PC-9 (cell line): ENCODE measurements around the gene PTPN14. TPM values are rescaled to one million over a fixed set of nuclear protein-coding genes. Genes with fewer than 3 reads are reported as not detected.

ENCODE experiments used
- BruUV-seq: library from RNA; stranded (reverse); fragments of 400-500 nt; replicated peaks from 2 replicates; lab custom pipeline; 2021; lab: Mats Ljungman, UMichigan
- CTCF ChIA-PET: fragments of 300-600 bp; sonication (Branson Sonifier 250); formaldehyde crosslinking; loops from one replicate; lab custom pipeline; 2022; ENCODE audit warnings: antibody characterized with exemption; lab: Charles Lee
- POLR2A ChIA-PET: fragments of 300-600 bp; sonication (Branson Sonifier 250); formaldehyde crosslinking; loops from one replicate; lab custom pipeline; 2022; ENCODE audit warnings: antibody characterized with exemption; ENCODE audit not compliant: unreplicated experiment; lab: Charles Lee
- DNase-seq, 2 experiments: peaks; one replicate each; pipeline versions ENCODE4 v3.0.0 to v3.0.0-alpha.2; 2015 to 2022; ENCODE audit warnings: mixed read lengths in 1 of 2
- H2AFZ ChIP-seq: fragments of 200-600 bp; sonication (generic); 2 replicates; pipeline ENCODE4 v1.8.1; 2017; ENCODE audit warnings: antibody characterized with exemption
- H3F3A ChIP-seq: fragments of 200-600 bp; sonication (generic); 2 replicates; pipeline ENCODE4 v1.8.1; 2017; ENCODE audit warnings: antibody characterized with exemption, mild to moderate bottlenecking, low read depth; ENCODE audit not compliant: insufficient read depth
- H3K27ac ChIP-seq: fragments of 200-600 bp; sonication (generic); 2 replicates; pipeline ENCODE4 v1.6.1; 2016; ENCODE audit warnings: mixed run types
- H3K27me3 ChIP-seq: fragments of 200-600 bp; sonication (generic); 2 replicates; pipeline ENCODE4 v1.6.1; 2016; ENCODE audit warnings: low read depth, mixed run types; ENCODE audit not compliant: insufficient read depth
- H3K36me3 ChIP-seq: fragments of 200-600 bp; sonication (generic); 2 replicates; pipeline ENCODE4 v1.6.1; 2016; ENCODE audit warnings: low read depth, mixed run types
- H3K4me1 ChIP-seq: fragments of 200-600 bp; sonication (generic); replicated peaks from 2 replicates; pipeline ENCODE4 v1.6.1; 2016; ENCODE audit warnings: mixed run types; ENCODE audit not compliant: insufficient read depth
- H3K4me2 ChIP-seq: fragments of 200-600 bp; sonication (generic); 2 replicates; pipeline ENCODE4 v1.6.1; 2017; ENCODE audit warnings: mixed run types
- H3K4me3 ChIP-seq: fragments of 200-600 bp; sonication (generic); 2 replicates; pipeline ENCODE4 v1.6.1; 2016; ENCODE audit warnings: mixed run types
- H3K79me2 ChIP-seq: fragments of 200-600 bp; sonication (generic); 2 replicates; pipeline ENCODE4 v1.6.1; 2017; ENCODE audit warnings: low read depth, mixed run types
- H3K9me2 ChIP-seq: fragments of 200-600 bp; sonication (generic); 2 replicates; pipeline ENCODE4 v1.8.1; 2017; ENCODE audit warnings: mild to moderate bottlenecking; ENCODE audit not compliant: insufficient read depth
- H3K9me3 ChIP-seq: fragments of 200-600 bp; sonication (generic); 2 replicates; pipeline ENCODE4 v1.8.1; 2016; ENCODE audit warnings: low read depth; ENCODE audit not compliant: insufficient read depth
- H4K20me1 ChIP-seq: fragments of 200-600 bp; sonication (generic); 2 replicates; pipeline ENCODE4 v1.8.1; 2017; ENCODE audit not compliant: insufficient read depth
- CTCF ChIP-seq: fragments of 200-600 bp; sonication (generic); conservative IDR thresholded peaks from 2 replicates; pipeline ENCODE4 v1.6.1; 2017; ENCODE audit warnings: mixed run types, antibody characterized with exemption, mild to moderate bottlenecking, moderate library complexity
- EZH2 ChIP-seq: fragments of 200-600 bp; sonication (generic); IDR thresholded peaks from 2 replicates; pipeline ENCODE4 v1.8.0; 2017; ENCODE audit warnings: antibody characterized with exemption, low read depth
- intact Hi-C: fragments of 100-400 bp; cut with micrococcal nuclease; formaldehyde crosslinking; loops from one replicate; pipeline ENCODE4 v1.10.0; 2022; ENCODE audit not compliant: unreplicated experiment
- total RNA-seq: library from RNA; stranded (reverse); gene quantifications from 2 replicates; pipeline ENCODE4 v1.2.3, GENCODE V29; 2021

The PTPN14 gene
- total RNA-seq, 1 experiment from 2014 or later, result 78.9 TPM

- ChIA-PET CTCF (no interaction called here), POLR2A (no interaction called here)
- no TSS peak for BruUV-seq
- intact Hi-C loops, result no loop called here
- Histone ChIP-seq H3K4me1 (no peaks in the 10 kb centered on the region), H3K27ac (no peak overlapping the region), H2AFZ (no peak overlapping the region), H3K9me2 (no peaks in the 10 kb centered on the region), H3K4me2 (no peak overlapping the region), H3K4me3 (no peak overlapping the region), H3K79me2 (no peaks in the 10 kb centered on the region), H3K27me3 (no peaks in the 10 kb centered on the region), H3K9me3 (no peaks in the 10 kb centered on the region), H4K20me1 (no peaks in the 10 kb centered on the region), H3K36me3 (no peaks in the 10 kb centered on the region), H3F3A (no peaks in the 10 kb centered on the region)
- DNase-seq, result no peak
- no peak for TF ChIP-seq EZH2
- no peak for TF ChIP-seq CTCF
Observed at GRCh38 chr1:214337015-214337414, 214.4 kb downstream of the PTPN14 start.

- Histone ChIP-seq H3K27ac (no peak overlapping the region), H3K79me2 (no peaks in the 10 kb centered on the region), H3K4me1 (no peaks in the 10 kb centered on the region), H3K9me2 (no peaks in the 10 kb centered on the region), H3K36me3 (no peaks in the 10 kb centered on the region), H4K20me1 (no peaks in the 10 kb centered on the region), H3K4me2 (no peak overlapping the region), H2AFZ (no peak overlapping the region), H3F3A (no peaks in the 10 kb centered on the region), H3K4me3 (no peak overlapping the region), H3K27me3 (no peaks in the 10 kb centered on the region), H3K9me3 (no peaks in the 10 kb centered on the region)
- ChIA-PET POLR2A (no interaction called here), CTCF (no interaction called here)
- no TSS peak for BruUV-seq
- TF ChIP-seq EZH2 (no peak), CTCF (no peak)
- intact Hi-C loops, result no loop called here
- no peak for DNase-seq
Observed at GRCh38 chr1:214335567-214335966, 215.8 kb downstream of the PTPN14 start.

- Histone ChIP-seq H3K9me3 (no peaks in the 10 kb centered on the region), H3K4me2 (no peak overlapping the region), H2AFZ (no peak overlapping the region), H3K36me3 (no peaks in the 10 kb centered on the region), H3K4me1 (no peaks in the 10 kb centered on the region), H3K79me2 (no peaks in the 10 kb centered on the region), H3K27me3 (no peaks in the 10 kb centered on the region), H3K27ac (no peak overlapping the region), H3K9me2 (no peaks in the 10 kb centered on the region), H3K4me3 (no peak overlapping the region), H3F3A (no peaks in the 10 kb centered on the region), H4K20me1 (no peaks in the 10 kb centered on the region)
- ChIA-PET POLR2A (interaction anchor here (0.6 kb wide), 3 partner anchors 17 to 216 kb away, joined by 3 read pairs; no protein-coding TSS in a partner anchor), CTCF (interaction anchor here (0.6 to 3.2 kb wide), 7 partner anchors 16 to 294 kb away, joined by 3 to 34 read pairs (median 7); no protein-coding TSS in a partner anchor)
- peak in 1 of 2 experiments; percentile 58 for DNase-seq
- intact Hi-C loops, result loop anchor here (1.0 to 2.0 kb wide), 5 partner anchors 218 to 1194 kb away; partner anchors contain the start of gene PTPN14
- TF ChIP-seq CTCF (peak; percentile 93), EZH2 (no peak)
- no TSS peak for BruUV-seq
Observed at GRCh38 chr1:214332946-214333798, 218.2 kb downstream of the PTPN14 start.
